BLaER1 treated with 17β-estradiol and CSF1 and Interleukin-3, amounts not matched to agents 10 nM and 100 nM (cell line): Measurements from ENCODE around the gene HMOX1.

Experiments
- H3K27ac ChIP-seq, 11 experiments: shearing (Covaris generic); formaldehyde crosslinking; 2 replicates each; pipeline ENCODE4 v1.8.1; 2022
- H3K27me3 ChIP-seq, 11 experiments: shearing (Covaris generic); formaldehyde crosslinking; 2 replicates each; pipeline ENCODE4 v1.8.1; 2022
- H3K36me3 ChIP-seq, 11 experiments: shearing (Covaris generic); formaldehyde crosslinking; 2 replicates each; pipeline ENCODE4 v1.8.1; 2022
- H3K4me1 ChIP-seq, 10 experiments: shearing (Covaris generic); formaldehyde crosslinking; 2 replicates each; pipeline ENCODE4 v1.8.1; 2022
- H3K4me2 ChIP-seq, 11 experiments: shearing (Covaris generic); formaldehyde crosslinking; 2 replicates each; pipeline ENCODE4 v1.8.1; 2022
- H3K4me3 ChIP-seq, 10 experiments: shearing (Covaris generic); formaldehyde crosslinking; 2 replicates each; pipeline ENCODE4 v1.8.1; 2022
- H3K9ac ChIP-seq, 11 experiments: shearing (Covaris generic); formaldehyde crosslinking; 2 replicates each; pipeline ENCODE4 v1.8.1; 2022
- H3K9me3 ChIP-seq, 11 experiments: shearing (Covaris generic); formaldehyde crosslinking; replicated peaks in 1 of 11; 2 replicates each; pipeline ENCODE4 v1.8.1; 2022
- H4K20me1 ChIP-seq, 11 experiments: shearing (Covaris generic); formaldehyde crosslinking; 2 replicates each; pipeline ENCODE4 v1.8.1; 2022
- Cebpa-rat ChIP-seq, 11 experiments: shearing (Covaris generic); IDR thresholded peaks; 2 replicates each; pipeline ENCODE4 v1.8.1; 2022

The HMOX1 gene

DNA sequence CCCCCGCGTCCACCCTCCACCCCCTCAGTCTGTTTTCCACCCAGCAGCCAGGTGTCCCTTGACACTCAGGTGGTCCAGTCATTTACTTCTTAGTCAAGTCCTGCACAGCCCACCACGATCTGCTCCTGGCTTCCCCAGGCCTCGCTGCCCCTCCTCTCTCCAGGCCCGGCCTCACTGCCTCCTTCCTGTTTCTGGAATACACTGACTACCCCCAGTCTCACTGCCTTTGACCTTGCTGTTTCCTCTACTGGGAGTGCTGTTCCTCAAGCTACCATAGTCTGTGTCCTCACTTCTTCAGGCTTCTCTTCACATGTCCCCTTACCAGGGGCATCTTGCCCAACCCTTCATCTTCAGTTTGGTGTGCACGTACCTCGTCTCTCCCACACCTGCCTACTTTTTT lies 26.5 kb downstream of the HMOX1 start:
- H3K27ac ChIP-seq = peak overlapping the region; percentile 10 to 95 (median 91); a peak in 18 of 22 replicates
- peak overlapping the region in 1 of 10 experiments; percentile 20; a peak in 1 of 20 replicates for H3K4me3 ChIP-seq
- H3K9me3 ChIP-seq = no peaks in the 10 kb centered on the region
- no peaks in the 10 kb centered on the region for H3K27me3 ChIP-seq
- peaks cover 0 to 16% (median 0%) of the 10 kb centered on the region in 11 experiments; a peak in 6 of 22 replicates for H4K20me1 ChIP-seq
- H3K4me1 ChIP-seq = peaks cover 37 to 92% (median 84%) of the 10 kb centered on the region in 10 experiments
- H3K36me3 ChIP-seq = peaks cover 22 to 96% (median 92%) of the 10 kb centered on the region in 11 experiments; a peak in 21 of 22 replicates
- H3K4me2 ChIP-seq = peak overlapping the region in 8 of 11 experiments; percentile 13 to 98 (median 89); a peak in 13 of 22 replicates
- peak overlapping the region in 6 of 11 experiments; percentile 5 to 82 (median 24); a peak in 6 of 22 replicates for H3K9ac ChIP-seq
- no peak for TF ChIP-seq Cebpa-rat (IDR thresholded peaks at IDR 0.05)

DNA sequence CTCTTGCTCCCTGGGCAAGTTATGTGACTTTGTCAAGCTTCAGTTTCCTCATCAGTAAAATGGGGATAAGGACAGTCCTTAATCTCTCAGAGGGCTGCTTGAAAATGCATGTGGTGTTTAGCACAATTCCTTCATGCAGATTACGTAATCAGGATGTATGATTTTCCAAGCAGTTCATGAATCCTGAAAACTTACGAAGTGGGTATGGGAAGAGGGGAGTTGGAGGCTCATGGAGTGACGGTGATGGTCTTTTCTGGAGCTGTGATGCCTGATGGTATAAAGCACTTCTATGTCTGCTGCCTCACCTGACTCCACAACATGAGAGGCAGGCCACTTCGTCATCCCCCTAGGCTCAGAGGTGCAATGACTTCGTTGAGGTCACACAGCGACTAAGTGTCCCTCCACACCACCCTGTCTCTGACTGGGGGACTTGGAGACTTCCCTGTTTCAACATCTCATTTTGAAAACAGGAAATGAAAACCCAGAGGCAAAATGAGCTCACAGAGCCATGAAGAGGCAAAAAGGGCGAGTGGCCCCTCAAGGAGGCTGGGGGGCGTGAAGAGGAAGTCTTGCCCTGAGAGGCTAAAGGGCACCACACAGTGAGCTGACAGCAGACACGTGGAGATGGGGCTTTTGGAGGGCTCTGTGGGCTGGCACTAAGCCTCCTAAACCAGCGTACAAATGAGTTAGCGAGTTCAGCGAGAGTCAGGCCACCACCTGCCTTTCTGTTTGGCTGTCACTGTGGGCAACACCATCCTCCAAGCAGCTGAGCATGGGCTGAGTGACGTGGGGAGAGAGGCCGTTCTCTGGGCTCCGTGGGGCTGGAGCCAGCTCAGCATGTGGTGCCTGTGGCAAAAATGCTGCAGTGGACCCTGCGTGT lies 29.1 kb downstream of the HMOX1 start:
- peak in 8 of 11 experiments; percentile 39 to 74 (median 64); a peak in 12 of 22 replicates for TF ChIP-seq Cebpa-rat (IDR thresholded peaks at IDR 0.05)
- peaks cover 37 to 95% (median 92%) of the 10 kb centered on the region in 11 experiments for H3K36me3 ChIP-seq
- H3K4me2 ChIP-seq = peak overlapping the region; percentile 82 to 98 (median 93)
- H3K9ac ChIP-seq = peak overlapping the region; percentile 73 to 85 (median 81)
- no peaks in the 10 kb centered on the region for H3K9me3 ChIP-seq
- H4K20me1 ChIP-seq = peaks cover 0 to 29% (median 8%) of the 10 kb centered on the region in 11 experiments; a peak in 8 of 22 replicates
- peak overlapping the region; percentile 4 to 61 (median 34); a peak in 14 of 20 replicates for H3K4me3 ChIP-seq
- H3K27ac ChIP-seq = peak overlapping the region; percentile 84 to 95 (median 92)
- peaks cover 28 to 76% (median 66%) of the 10 kb centered on the region in 10 experiments for H3K4me1 ChIP-seq
- no peaks in the 10 kb centered on the region for H3K27me3 ChIP-seq

DNA sequence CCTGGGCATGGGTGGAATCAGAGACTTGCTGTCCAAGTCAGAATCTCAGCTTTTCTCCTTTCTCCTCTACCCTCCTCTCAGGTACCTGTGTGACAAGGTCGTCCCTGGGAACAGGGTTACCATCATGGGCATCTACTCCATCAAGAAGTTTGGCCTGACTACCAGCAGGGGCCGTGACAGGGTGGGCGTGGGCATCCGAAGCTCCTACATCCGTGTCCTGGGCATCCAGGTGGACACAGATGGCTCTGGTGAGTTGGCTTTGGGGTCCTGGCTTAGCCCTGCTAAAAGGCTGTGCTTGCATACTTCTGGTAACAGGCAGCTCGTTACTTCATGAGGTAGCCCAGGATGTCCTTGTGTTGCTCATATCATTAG lies 29.8 kb downstream of the HMOX1 start:
- TF ChIP-seq Cebpa-rat (IDR thresholded peaks at IDR 0.05) = no peak
- peak overlapping the region; percentile 4 to 61 (median 34); a peak in 15 of 20 replicates for H3K4me3 ChIP-seq
- H3K9me3 ChIP-seq = no peaks in the 10 kb centered on the region
- peak overlapping the region; percentile 73 to 85 (median 81) for H3K9ac ChIP-seq
- H3K36me3 ChIP-seq = peaks cover 44 to 95% (median 92%) of the 10 kb centered on the region in 11 experiments
- peak overlapping the region; percentile 84 to 95 (median 92) for H3K27ac ChIP-seq
- H3K4me1 ChIP-seq = peaks cover 28 to 76% (median 66%) of the 10 kb centered on the region in 10 experiments
- H3K27me3 ChIP-seq = no peaks in the 10 kb centered on the region
- H3K4me2 ChIP-seq = peak overlapping the region; percentile 82 to 98 (median 93)
- H4K20me1 ChIP-seq = peaks cover 0 to 35% (median 12%) of the 10 kb centered on the region in 11 experiments; a peak in 9 of 22 replicates

DNA sequence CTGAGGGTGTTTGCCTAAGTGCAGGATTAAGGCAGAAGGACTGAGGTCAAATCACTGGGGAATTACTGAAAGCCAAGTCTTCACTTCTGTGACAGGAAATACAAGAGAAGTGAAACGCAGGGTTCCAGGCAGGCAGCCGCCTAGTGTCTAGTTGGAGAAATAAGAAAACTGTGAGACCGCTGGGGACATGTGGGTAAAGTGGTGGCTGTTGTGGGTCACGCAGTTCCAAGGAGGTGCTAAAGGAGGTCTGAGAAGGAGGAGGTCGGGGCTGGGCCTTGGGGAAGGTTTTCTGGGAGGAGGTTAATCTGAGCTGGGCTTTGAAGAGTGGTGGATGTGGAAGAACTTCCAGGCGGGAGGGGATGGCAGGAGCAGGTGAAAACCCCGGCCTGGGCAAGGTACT lies 30.2 kb downstream of the HMOX1 start:
- peak overlapping the region; percentile 82 to 98 (median 93) for H3K4me2 ChIP-seq
- TF ChIP-seq Cebpa-rat (IDR thresholded peaks at IDR 0.05) = no peak
- peak overlapping the region in 8 of 10 experiments; percentile 16 to 61 (median 45); a peak in 15 of 20 replicates for H3K4me3 ChIP-seq
- peak overlapping the region; percentile 84 to 95 (median 92) for H3K27ac ChIP-seq
- H4K20me1 ChIP-seq = peaks cover 0 to 36% (median 15%) of the 10 kb centered on the region in 11 experiments; a peak in 9 of 22 replicates
- no peaks in the 10 kb centered on the region for H3K9me3 ChIP-seq
- H3K36me3 ChIP-seq = peaks cover 48 to 95% (median 92%) of the 10 kb centered on the region in 11 experiments
- H3K4me1 ChIP-seq = peaks cover 28 to 73% (median 66%) of the 10 kb centered on the region in 10 experiments
- peak overlapping the region; percentile 73 to 85 (median 81) for H3K9ac ChIP-seq
- H3K27me3 ChIP-seq = no peaks in the 10 kb centered on the region

DNA sequence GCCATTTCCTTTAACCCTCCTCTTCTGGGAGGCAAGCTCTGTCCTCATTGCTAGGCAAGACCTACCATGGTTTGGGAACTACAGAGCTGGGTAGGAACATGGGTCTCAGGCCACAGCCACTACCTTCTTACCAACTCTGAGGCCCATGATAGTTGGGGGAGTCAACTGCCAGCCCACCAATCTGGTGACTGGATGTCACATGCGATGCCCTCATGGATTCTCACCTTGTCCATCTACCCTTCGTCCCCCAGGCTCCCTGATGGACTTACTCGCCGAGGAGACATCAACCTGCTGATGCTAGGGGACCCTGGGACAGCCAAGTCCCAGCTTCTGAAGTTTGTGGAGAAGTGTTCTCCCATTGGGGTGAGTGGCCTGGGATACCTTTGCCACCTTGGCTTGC lies 32.7 kb downstream of the HMOX1 start:
- Histone ChIP-seq H3K27ac (peak overlapping the region in 5 of 11 experiments; percentile 10 to 28 (median 18); a peak in 4 of 22 replicates), H3K4me2 (no peak overlapping the region), H3K36me3 (peaks cover 65 to 95% (median 92%) of the 10 kb centered on the region in 11 experiments), H3K4me1 (peaks cover 28 to 64% (median 45%) of the 10 kb centered on the region in 10 experiments), H4K20me1 (peaks cover 0 to 54% (median 35%) of the 10 kb centered on the region in 11 experiments; a peak in 12 of 22 replicates), H3K9me3 (no peaks in the 10 kb centered on the region), H3K27me3 (no peaks in the 10 kb centered on the region), H3K9ac (0 out of 22 replicates have a peak overlapping the region, but pooled peaks of 2 of the 11 experiments have one; percentile 9 to 10), H3K4me3 (no peak overlapping the region)
- TF ChIP-seq Cebpa-rat (IDR thresholded peaks at IDR 0.05) = no peak

DNA sequence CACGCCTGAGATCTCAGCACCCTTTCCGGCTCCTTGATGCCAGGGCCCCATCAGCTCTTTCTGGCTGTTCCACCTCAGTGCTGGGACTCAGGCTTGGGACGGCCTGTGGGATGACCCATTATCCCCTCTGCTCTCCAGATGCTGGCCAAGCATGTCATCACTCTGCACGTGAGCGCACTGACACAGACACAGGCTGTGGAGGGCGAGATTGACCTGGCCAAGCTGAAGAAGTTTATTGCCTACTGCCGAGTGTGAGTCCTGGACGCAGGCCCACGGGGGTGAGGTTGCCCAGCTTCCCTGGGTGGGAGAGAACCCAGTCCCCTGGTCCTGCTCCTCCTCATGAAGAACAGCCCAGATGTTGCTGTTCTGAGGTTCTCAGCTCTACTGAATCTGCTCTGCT lies 36.7 kb downstream of the HMOX1 start:
- no peaks in the 10 kb centered on the region for H3K9me3 ChIP-seq
- H4K20me1 ChIP-seq = peaks cover 0 to 81% (median 51%) of the 10 kb centered on the region in 11 experiments; a peak in 17 of 22 replicates
- TF ChIP-seq Cebpa-rat (IDR thresholded peaks at IDR 0.05) = no peak
- peak overlapping the region in 6 of 11 experiments; percentile 2 to 53 (median 34); a peak in 6 of 22 replicates for H3K27ac ChIP-seq
- peak overlapping the region in 3 of 11 experiments; percentile 8 to 23 (median 17); a peak in 4 of 22 replicates for H3K9ac ChIP-seq
- H3K4me2 ChIP-seq = peak overlapping the region in 4 of 11 experiments; percentile 11 to 48 (median 24); a peak in 3 of 22 replicates
- H3K4me1 ChIP-seq = peaks cover 0 to 33% (median 12%) of the 10 kb centered on the region in 10 experiments; a peak in 14 of 20 replicates
- H3K4me3 ChIP-seq = no peak overlapping the region
- no peaks in the 10 kb centered on the region for H3K27me3 ChIP-seq
- H3K36me3 ChIP-seq = peaks cover 96 to 100% (median 99%) of the 10 kb centered on the region in 11 experiments

DNA sequence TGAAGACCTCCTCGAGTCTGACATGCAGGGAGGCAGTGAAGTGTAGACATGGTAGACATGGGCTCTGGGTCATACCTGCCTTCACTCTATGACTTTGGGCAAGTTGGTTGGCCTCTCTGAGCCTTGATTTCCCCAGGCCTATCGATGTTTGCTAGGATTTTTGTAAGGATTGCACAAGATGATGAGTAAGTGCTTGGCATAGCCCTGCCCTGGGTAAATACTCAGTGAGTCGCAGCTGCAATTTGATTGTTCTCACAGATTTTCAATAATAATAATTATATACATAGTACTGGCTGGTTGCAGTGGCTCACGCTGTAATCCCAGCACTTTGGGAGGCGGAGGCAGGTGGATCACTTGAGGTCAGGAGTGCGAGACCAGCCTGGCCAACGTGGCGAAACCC lies 37.2 kb downstream of the HMOX1 start:
- peak overlapping the region in 4 of 11 experiments; percentile 11 to 48 (median 24); a peak in 3 of 22 replicates for H3K4me2 ChIP-seq
- peaks cover 0 to 30% (median 11%) of the 10 kb centered on the region in 10 experiments; a peak in 12 of 20 replicates for H3K4me1 ChIP-seq
- no peak for TF ChIP-seq Cebpa-rat (IDR thresholded peaks at IDR 0.05)
- no peaks in the 10 kb centered on the region for H3K27me3 ChIP-seq
- peak overlapping the region in 6 of 11 experiments; percentile 2 to 53 (median 34); a peak in 6 of 22 replicates for H3K27ac ChIP-seq
- H3K36me3 ChIP-seq = peaks cover 98 to 100% (median 100%) of the 10 kb centered on the region in 11 experiments
- H3K9ac ChIP-seq = peak overlapping the region in 1 of 11 experiments; percentile 17; a peak in 2 of 22 replicates
- H3K9me3 ChIP-seq = no peaks in the 10 kb centered on the region
- H4K20me1 ChIP-seq = peaks cover 0 to 85% (median 56%) of the 10 kb centered on the region in 11 experiments; a peak in 17 of 22 replicates
- no peak overlapping the region for H3K4me3 ChIP-seq

DNA sequence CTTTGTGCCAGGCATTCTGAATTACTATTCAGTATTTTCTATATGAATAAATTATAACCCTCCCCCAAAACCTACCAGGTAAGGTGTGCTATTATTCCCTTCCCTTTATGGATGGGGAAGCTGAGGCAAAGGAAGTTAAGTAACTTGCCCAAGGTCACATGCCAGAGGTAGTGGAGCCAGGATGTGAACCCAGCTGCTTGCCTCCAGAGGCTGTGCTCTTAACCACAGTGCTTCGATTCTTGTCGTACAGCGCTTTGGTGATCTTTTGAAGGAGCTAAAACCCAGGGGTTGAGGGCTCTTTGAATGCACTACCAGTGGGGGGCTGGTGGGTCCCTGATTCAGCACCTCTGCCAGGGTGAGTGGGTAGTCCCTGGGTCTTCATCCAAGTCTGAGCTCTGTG lies 37.8 kb downstream of the HMOX1 start:
- Histone ChIP-seq H3K9me3 (no peaks in the 10 kb centered on the region), H3K4me2 (peak overlapping the region in 6 of 11 experiments; percentile 2 to 53 (median 42); a peak in 8 of 22 replicates), H3K36me3 (peaks cover 98 to 100% (median 100%) of the 10 kb centered on the region in 11 experiments), H3K4me1 (peaks cover 0 to 27% (median 11%) of the 10 kb centered on the region in 10 experiments; a peak in 12 of 20 replicates), H3K9ac (peak overlapping the region in 5 of 11 experiments; percentile 4 to 63 (median 15); a peak in 7 of 22 replicates), H3K4me3 (no peak overlapping the region), H3K27me3 (no peaks in the 10 kb centered on the region), H3K27ac (peak overlapping the region in 9 of 11 experiments; percentile 10 to 61 (median 39); a peak in 12 of 22 replicates), H4K20me1 (peaks cover 0 to 87% (median 62%) of the 10 kb centered on the region in 11 experiments; a peak in 17 of 22 replicates)
- no peak for TF ChIP-seq Cebpa-rat (IDR thresholded peaks at IDR 0.05)
